Testis (tissue), 3 donors: ENCODE data around the gene RGS3. TPM values are rescaled to one million over a fixed set of nuclear protein-coding genes. Genes with fewer than 3 reads are reported as not detected.

Source experiments
- DNase-seq: peaks from one replicate; pipeline ENCODE4 v3.0.0-alpha.2; 2019
- H3K27ac ChIP-seq, 2 donors: fragments of 200-600 bp; sonication (generic); one replicate each; pipeline ENCODE4 v1.5.1; 2019
- H3K27me3 ChIP-seq: fragments of 200-600 bp; sonication (generic); one replicate; pipeline ENCODE4 v1.5.1; 2019
- H3K36me3 ChIP-seq: fragments of 200-600 bp; sonication (generic); one replicate; pipeline ENCODE4 v1.5.1; 2017; ENCODE audit warnings: low read depth; ENCODE audit errors: missing control alignments
- H3K4me1 ChIP-seq: fragments of 200-600 bp; sonication (generic); one replicate; pipeline ENCODE4 v1.5.1; 2019
- H3K4me3 ChIP-seq, 2 donors: fragments of 200-600 bp; sonication (generic); one replicate each; pipeline ENCODE4 v1.5.1; 2017 to 2019
- H3K9me3 ChIP-seq: fragments of 200-600 bp; sonication (generic); one replicate; pipeline ENCODE4 v1.5.1; 2017
- POLR2A ChIP-seq: fragments of 450-650 bp; IDR thresholded peaks from one replicate; pipeline ENCODE4 v1.6.1; 2017; ENCODE audit warnings: antibody characterized with exemption, mild to moderate bottlenecking, moderate library complexity
- WGBS, 2 donors: methylation state at CpG; one replicate each; pipeline ENCODE4 v1.1.5; 2018; 5-methylcytosine and 5-hydroxymethylcytosine counted together
- intact Hi-C: fragments of 100-400 bp; cut with DNase I; formaldehyde crosslinking; loops from one replicate; pipeline ENCODE4 v1.15.1; 2023; ENCODE audit warnings: low total_unique reads
- polyA plus RNA-seq: library from polyadenylated mRNA; stranded (reverse); fragments of 350-450 nt; fragmentation: Illumina TruSeq; extraction: RNeasy Lipid Tissue Mini Kit (QIAGEN cat#74804); gene quantifications from one replicate; pipeline ENCODE4 v1.2.3, GENCODE V29; 2014; ENCODE audit warnings: low read depth, low replicate concordance; ENCODE audit not compliant: insufficient read depth
- total RNA-seq, 2 donors: library from RNA; depleted of rRNA; stranded (reverse); fragments of >200 nt; gene quantifications; one replicate each; pipeline ENCODE4 v1.2.3, GENCODE V29; 2016
- TF ChIP-seq, protein P1 (sequence below), 3 experiments: fragments of 450-650 bp in 2 of 3; fragments of 200-600 bp in 1 of 3; sonication (generic) in 1 of 3; IDR thresholded peaks; one replicate each; pipeline ENCODE4 v1.5.1; 2016 to 2019; ENCODE audit warnings: antibody characterized with exemption in 3 of 3, mild to moderate bottlenecking in 2 of 3, moderate library complexity in 1 of 3

Gene RGS3
- total and polyA plus RNA-seq, 3 donors from 2014 or later = 84.8 to 125 (median 119) TPM

DNA sequence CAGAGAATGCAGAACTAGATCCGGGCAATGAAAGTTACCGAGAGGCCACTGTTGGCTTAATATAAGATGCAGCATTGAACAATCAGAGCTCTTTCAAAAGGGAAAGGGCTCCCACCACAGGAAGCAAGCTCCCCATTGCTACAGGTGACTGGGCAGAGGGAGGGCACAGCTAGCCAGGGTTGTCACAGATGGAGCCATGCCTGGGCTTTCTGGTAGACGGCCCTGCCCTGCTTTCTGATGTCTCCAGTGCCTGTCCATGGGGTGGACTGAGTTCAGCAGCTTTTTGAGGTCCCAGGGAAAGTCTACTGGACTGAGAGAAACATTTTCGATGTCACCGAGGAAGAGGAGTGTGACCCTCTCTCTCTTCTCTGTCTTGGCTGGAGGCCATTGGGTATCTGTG lies 14.1 kb downstream of the RGS3 start:
- no peak overlapping the region for H3K4me3 ChIP-seq
- no peaks in the 10 kb centered on the region for H3K36me3 ChIP-seq
- no peak for DNase-seq
- no peak for TF ChIP-seq POLR2A
- TF ChIP-seq, protein P1, sequence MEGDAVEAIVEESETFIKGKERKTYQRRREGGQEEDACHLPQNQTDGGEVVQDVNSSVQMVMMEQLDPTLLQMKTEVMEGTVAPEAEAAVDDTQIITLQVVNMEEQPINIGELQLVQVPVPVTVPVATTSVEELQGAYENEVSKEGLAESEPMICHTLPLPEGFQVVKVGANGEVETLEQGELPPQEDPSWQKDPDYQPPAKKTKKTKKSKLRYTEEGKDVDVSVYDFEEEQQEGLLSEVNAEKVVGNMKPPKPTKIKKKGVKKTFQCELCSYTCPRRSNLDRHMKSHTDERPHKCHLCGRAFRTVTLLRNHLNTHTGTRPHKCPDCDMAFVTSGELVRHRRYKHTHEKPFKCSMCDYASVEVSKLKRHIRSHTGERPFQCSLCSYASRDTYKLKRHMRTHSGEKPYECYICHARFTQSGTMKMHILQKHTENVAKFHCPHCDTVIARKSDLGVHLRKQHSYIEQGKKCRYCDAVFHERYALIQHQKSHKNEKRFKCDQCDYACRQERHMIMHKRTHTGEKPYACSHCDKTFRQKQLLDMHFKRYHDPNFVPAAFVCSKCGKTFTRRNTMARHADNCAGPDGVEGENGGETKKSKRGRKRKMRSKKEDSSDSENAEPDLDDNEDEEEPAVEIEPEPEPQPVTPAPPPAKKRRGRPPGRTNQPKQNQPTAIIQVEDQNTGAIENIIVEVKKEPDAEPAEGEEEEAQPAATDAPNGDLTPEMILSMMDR (IDR thresholded peaks at IDR 0.05) = no peak
- H3K27ac ChIP-seq = no peak overlapping the region
- no peaks in the 10 kb centered on the region for H3K27me3 ChIP-seq
- WGBS, 2 donors = 78 to 97% methylated on average over 5 of the region's 5 CpGs
- intact Hi-C loops = no loop called here
- no peaks in the 10 kb centered on the region for H3K4me1 ChIP-seq
- no peaks in the 10 kb centered on the region for H3K9me3 ChIP-seq

DNA sequence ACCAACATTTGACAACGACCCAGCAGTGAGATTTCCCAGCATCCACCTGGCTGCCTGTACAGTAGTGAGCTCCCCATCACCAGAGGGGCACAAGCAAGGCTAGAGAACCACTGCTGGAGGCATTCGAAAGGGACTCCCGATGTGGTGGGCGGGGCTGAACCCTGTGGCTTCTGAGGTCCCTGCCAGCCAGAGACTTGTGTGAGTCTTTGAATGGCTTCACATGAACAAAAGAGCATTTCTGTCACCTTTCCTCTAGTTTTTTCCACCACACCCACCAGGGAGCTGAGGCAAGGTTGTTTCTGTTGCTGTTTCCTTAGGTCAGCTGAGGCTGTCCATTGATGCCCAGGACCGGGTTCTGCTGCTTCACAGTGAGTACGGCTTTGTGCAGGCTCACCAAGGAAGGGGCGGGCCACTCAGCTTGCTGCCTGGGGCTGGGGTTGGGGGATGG lies 15.7 kb downstream of the RGS3 start:
- H3K27ac ChIP-seq = no peak overlapping the region
- no peaks in the 10 kb centered on the region for H3K36me3 ChIP-seq
- no peak for DNase-seq
- H3K27me3 ChIP-seq = no peaks in the 10 kb centered on the region
- intact Hi-C loops = no loop called here
- 79 to 88% methylated on average over 4 to 7 of the region's 7 CpGs for whole genome bisulfite sequencing, 2 donors
- peaks cover 11% of the 10 kb centered on the region for H3K4me1 ChIP-seq
- TF ChIP-seq, protein P1 (IDR thresholded peaks at IDR 0.05) = no peak
- TF ChIP-seq POLR2A = no peak
- no peak overlapping the region for H3K4me3 ChIP-seq
- no peaks in the 10 kb centered on the region for H3K9me3 ChIP-seq

DNA sequence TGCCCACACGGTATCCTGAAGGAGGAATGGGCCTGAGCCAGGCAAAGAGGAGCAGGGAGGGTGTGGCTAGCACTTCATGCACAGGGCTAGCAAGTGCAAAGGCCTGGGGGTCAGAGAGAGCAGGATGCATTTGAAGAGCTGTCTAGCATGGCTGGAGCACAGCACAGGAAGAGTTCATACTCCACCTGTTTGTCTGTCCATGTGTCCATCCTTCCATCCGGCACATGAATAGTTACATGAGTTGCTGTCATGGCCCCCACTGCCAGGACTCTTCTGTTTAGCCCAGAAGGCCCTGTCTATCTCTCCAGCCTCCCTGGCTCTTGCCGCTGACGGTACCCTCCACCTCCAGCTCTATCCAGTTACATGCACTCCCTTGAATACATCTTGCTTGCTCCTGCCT lies 17.1 kb downstream of the RGS3 start:
- H3K27ac ChIP-seq = no peak overlapping the region

DNA sequence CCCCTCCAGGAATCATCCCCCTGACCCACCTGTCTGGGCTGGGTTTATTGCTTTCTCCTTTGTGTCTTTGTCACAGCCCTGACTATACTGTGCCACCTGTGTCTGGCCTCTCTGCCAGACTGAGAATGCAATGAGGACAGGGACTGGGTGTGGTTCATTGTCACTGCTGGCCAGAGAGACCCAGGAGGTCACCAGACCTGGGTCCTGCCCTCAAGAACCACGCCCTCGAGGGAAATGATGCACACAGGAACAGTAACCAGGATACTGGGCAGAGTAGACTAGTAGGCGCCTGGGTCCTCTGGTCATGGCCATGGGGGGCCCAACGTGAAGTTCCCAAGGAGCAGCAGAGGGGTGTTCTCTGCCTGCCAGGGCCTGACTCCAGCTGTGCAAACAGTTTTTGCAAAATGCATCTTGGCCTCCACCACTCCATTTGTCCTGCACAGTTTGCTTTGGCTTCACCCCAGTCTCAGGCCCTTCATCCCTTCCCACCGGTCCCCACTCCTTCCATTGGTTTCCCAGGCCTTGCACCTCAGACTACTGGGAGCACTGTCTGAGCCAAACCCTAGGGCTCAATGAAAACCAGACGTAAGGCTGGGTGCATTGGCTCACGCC lies 17.8 kb downstream of the RGS3 start:
- no peaks in the 10 kb centered on the region for H3K36me3 ChIP-seq
- H3K9me3 ChIP-seq = no peaks in the 10 kb centered on the region
- H3K27ac ChIP-seq = no peak overlapping the region
- WGBS, 2 donors = 62 to 73% methylated on average over 3 to 7 of the region's 7 CpGs
- intact Hi-C loops = no loop called here
- H3K4me1 ChIP-seq = peaks cover 20% of the 10 kb centered on the region
- no peaks in the 10 kb centered on the region for H3K27me3 ChIP-seq
- H3K4me3 ChIP-seq = no peak overlapping the region
- DNase-seq = no peak
- TF ChIP-seq, protein P1 (IDR thresholded peaks at IDR 0.05) = no peak
- no peak for TF ChIP-seq POLR2A

More for the DNA sequence above, 17.1 kb downstream of the RGS3 start:
- intact Hi-C loops = no loop called here
- no peak overlapping the region for H3K4me3 ChIP-seq
- peaks cover 20% of the 10 kb centered on the region for H3K4me1 ChIP-seq
- H3K36me3 ChIP-seq = no peaks in the 10 kb centered on the region
- H3K9me3 ChIP-seq = no peaks in the 10 kb centered on the region
- H3K27me3 ChIP-seq = no peaks in the 10 kb centered on the region
- TF ChIP-seq, protein P1 (IDR thresholded peaks at IDR 0.05) = no peak
- TF ChIP-seq POLR2A = no peak
- 94 to 96% methylated on average over 4 of the region's 4 CpGs for WGBS, 2 donors
- no peak for DNase-seq

DNA sequence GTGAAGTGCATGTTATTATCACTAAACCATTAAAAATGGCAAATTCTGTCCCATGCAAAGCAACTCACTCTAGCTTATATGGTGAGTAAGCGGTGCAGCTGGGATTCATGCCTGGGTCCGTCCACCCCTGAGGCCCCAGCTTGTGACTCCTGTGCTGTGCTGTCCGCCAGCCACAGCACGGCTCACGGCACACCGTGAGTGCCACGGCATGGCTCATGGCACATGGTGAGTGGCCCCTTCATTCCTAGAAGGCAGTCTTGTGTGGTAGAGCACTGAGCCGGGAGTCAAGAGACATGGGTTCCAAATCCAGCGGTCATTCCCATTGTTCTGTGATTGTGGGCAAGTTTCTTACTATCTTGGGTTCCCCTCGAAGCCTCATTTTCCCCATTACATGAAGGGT lies 18.8 kb downstream of the RGS3 start:
- H3K9me3 ChIP-seq = no peaks in the 10 kb centered on the region
- 95 to 97% methylated on average over 10 of the region's 10 CpGs for WGBS, 2 donors
- H3K4me1 ChIP-seq = peaks cover 20% of the 10 kb centered on the region
- intact Hi-C loops = no loop called here
- peak overlapping the region in 1 of 2 donors; percentile 79 for H3K27ac ChIP-seq
- DNase-seq = no peak
- TF ChIP-seq POLR2A = no peak
- TF ChIP-seq, protein P1 (IDR thresholded peaks at IDR 0.05) = no peak
- H3K27me3 ChIP-seq = no peaks in the 10 kb centered on the region
- no peaks in the 10 kb centered on the region for H3K36me3 ChIP-seq
- H3K4me3 ChIP-seq = no peak overlapping the region
